IMR-90 (cell line): ENCODE measurements around the gene CAMTA1. TPM values are rescaled to one million over a fixed set of nuclear protein-coding genes. Genes with fewer than 3 reads are reported as not detected.

Experiments used
- ATAC-seq: fragments of 200-7000 bp; cut with Tn5 transposase; 2 replicates; pipeline ENCODE4 v1.9.1; 2020; ENCODE audit warnings: low read depth, mild to moderate bottlenecking, moderate library complexity
- BruUV-seq: library from RNA; stranded (reverse); fragments of 400-500 nt; replicated peaks from 2 replicates; lab custom pipeline; 2021; lab: Mats Ljungman, UMichigan
- CTCF ChIA-PET: fragments of 300-600 bp; formaldehyde crosslinking; extraction: SDS; loops from one replicate; lab custom pipeline; 2021; ENCODE audit warnings: antibody characterized with exemption; lab: Yijun Ruan, JAX
- POLR2A ChIA-PET: fragments of 300-600 bp; sonication (Branson Sonifier 250); formaldehyde crosslinking; loops from one replicate; lab custom pipeline; 2022; ENCODE audit warnings: antibody characterized with exemption; ENCODE audit not compliant: unreplicated experiment; lab: Charles Lee
- DNase-seq: peaks from one replicate; pipeline ENCODE4 v3.0.0; 2013
- H2AFZ ChIP-seq: replicated peaks from 2 replicates; pipeline ENCODE3; 2013; ENCODE audit warnings: low read length, mild to moderate bottlenecking; ENCODE audit not compliant: poor library complexity
- H2AK5ac ChIP-seq: 2 replicates; pipeline ENCODE4 v1.6.1; 2013; ENCODE audit warnings: low read depth, low read length, inconsistent platforms
- H2AK9ac ChIP-seq: replicated peaks from 2 replicates; pipeline ENCODE3; 2013; ENCODE audit warnings: mild to moderate bottlenecking, low read depth, low read length, moderate library complexity; ENCODE audit not compliant: poor library complexity
- H2BK120ac ChIP-seq: 2 replicates; pipeline ENCODE4 v1.6.1; 2013; ENCODE audit warnings: low read depth, low read length, inconsistent platforms
- H2BK15ac ChIP-seq: 3 replicates; pipeline ENCODE4 v1.6.1; 2013; ENCODE audit warnings: low read depth, low read length, inconsistent platforms
- H2BK20ac ChIP-seq: 2 replicates; pipeline ENCODE4 v1.6.1; 2013; ENCODE audit warnings: low read depth, mild to moderate bottlenecking, inconsistent platforms, low read length, moderate library complexity
- H2BK5ac ChIP-seq: 2 replicates; pipeline ENCODE4 v1.6.1; 2013; ENCODE audit warnings: mild to moderate bottlenecking, low read depth, low read length, inconsistent platforms; ENCODE audit not compliant: poor library complexity, severe bottlenecking
- H3K14ac ChIP-seq: replicated peaks from 2 replicates; pipeline ENCODE4 v1.6.1; 2013; ENCODE audit warnings: low read depth, low read length, inconsistent platforms
- H3K18ac ChIP-seq: 2 replicates; pipeline ENCODE4 v1.6.1; 2013; ENCODE audit warnings: low read depth, low read length, control low read depth
- H3K23ac ChIP-seq: 2 replicates; pipeline ENCODE4 v1.6.1; 2013; ENCODE audit warnings: low read depth, low read length, inconsistent platforms
- H3K27ac ChIP-seq: 2 replicates; pipeline ENCODE4 v1.5.1; 2013; ENCODE audit warnings: mild to moderate bottlenecking, control low read depth, low read length; ENCODE audit not compliant: insufficient read depth
- H3K27me3 ChIP-seq: 2 replicates; pipeline ENCODE4 v1.6.1; 2013; ENCODE audit warnings: low read length; ENCODE audit not compliant: control insufficient read depth, insufficient read depth
- H3K36me3 ChIP-seq: 2 replicates; pipeline ENCODE4 v1.6.1; 2013; ENCODE audit warnings: low read length, mixed read lengths; ENCODE audit not compliant: control insufficient read depth, insufficient read depth
- H3K4ac ChIP-seq: 2 replicates; pipeline ENCODE4 v1.6.1; 2013; ENCODE audit warnings: low read depth, low read length, inconsistent platforms
- H3K4me1 ChIP-seq: 2 replicates; pipeline ENCODE4 v1.6.1; 2013; ENCODE audit warnings: low read length, mixed read lengths; ENCODE audit not compliant: control insufficient read depth, insufficient read depth
- H3K4me2 ChIP-seq: 2 replicates; pipeline ENCODE4 v1.6.1; 2013; ENCODE audit warnings: low read depth, mild to moderate bottlenecking, control low read depth, low read length, moderate library complexity
- H3K4me3 ChIP-seq: 2 replicates; pipeline ENCODE4 v1.5.1; 2013; ENCODE audit warnings: low read depth, mild to moderate bottlenecking, control low read depth, low read length, moderate library complexity; ENCODE audit not compliant: insufficient read depth
- H3K56ac ChIP-seq: 2 replicates; pipeline ENCODE4 v1.6.1; 2013; ENCODE audit warnings: low read length, inconsistent platforms; ENCODE audit not compliant: insufficient read depth; ENCODE audit errors: extremely low read depth
- H3K79me1 ChIP-seq, 2 experiments: 2 replicates each; pipeline ENCODE4 v1.6.1; 2013; ENCODE audit warnings: low read length in 2 of 2, inconsistent platforms in 1 of 2, low read depth in 1 of 2
- H3K9ac ChIP-seq: 2 replicates; pipeline ENCODE4 v1.6.1; 2013; ENCODE audit warnings: low read depth, low read length, control low read depth
- H3K9me1 ChIP-seq: 2 replicates; pipeline ENCODE4 v1.6.1; 2013; ENCODE audit warnings: low read length, inconsistent platforms; ENCODE audit not compliant: insufficient read depth
- H3K9me3 ChIP-seq: 2 replicates; pipeline ENCODE4 v1.6.1; 2013; ENCODE audit warnings: low read length; ENCODE audit not compliant: control insufficient read depth, insufficient read depth
- H4K20me1 ChIP-seq: 2 replicates; pipeline ENCODE4 v1.6.1; 2013; ENCODE audit warnings: low read length, inconsistent platforms; ENCODE audit not compliant: insufficient read depth
- H4K5ac ChIP-seq: 2 replicates; pipeline ENCODE4 v1.6.1; 2013; ENCODE audit warnings: mild to moderate bottlenecking, low read depth, low read length, control low read depth
- H4K8ac ChIP-seq, 2 experiments: 2 replicates each; pipeline ENCODE4 v1.6.1; 2013; ENCODE audit warnings: low read depth in 2 of 2, low read length in 2 of 2, control low read depth in 1 of 2, inconsistent platforms in 1 of 2
- H4K91ac ChIP-seq: 2 replicates; pipeline ENCODE4 v1.6.1; 2013; ENCODE audit warnings: low read depth, low read length, inconsistent platforms; ENCODE audit not compliant: insufficient read depth
- BHLHE40 ChIP-seq: fragments of 150-350 bp; IDR thresholded peaks from 2 replicates; pipeline ENCODE4 v1.6.1; 2016; ENCODE audit warnings: mild to moderate bottlenecking, low read depth, low read length
- CEBPB ChIP-seq: IDR thresholded peaks from 2 replicates; pipeline ENCODE4 v1.6.1; 2012; ENCODE audit warnings: low read depth, low read length, improper control_type of control experiment
- CHD1 ChIP-seq: IDR thresholded peaks from 2 replicates; pipeline ENCODE4 v1.6.1; 2012; ENCODE audit warnings: low read depth, low read length, improper control_type of control experiment
- CTCF ChIP-seq: conservative IDR thresholded peaks from 2 replicates; pipeline ENCODE4 v1.5.1; 2012; ENCODE audit warnings: mild to moderate bottlenecking, low read depth, low read length, improper control_type of control experiment
- ELK1 ChIP-seq: fragments of 150-350 bp; IDR thresholded peaks from 2 replicates; pipeline ENCODE4 v1.6.1; 2016; ENCODE audit warnings: low read depth, mild to moderate bottlenecking, low read length, moderate library complexity, borderline replicate concordance
- FOS ChIP-seq: fragments of 150-350 bp; IDR thresholded peaks from 2 replicates; pipeline ENCODE4 v1.6.1; 2016; ENCODE audit warnings: low read depth, low read length
- MAFK ChIP-seq: IDR thresholded peaks from 2 replicates; pipeline ENCODE4 v1.6.1; 2012; ENCODE audit warnings: low read depth, low read length, improper control_type of control experiment
- MAZ ChIP-seq: IDR thresholded peaks from 2 replicates; pipeline ENCODE4 v1.6.1; 2012; ENCODE audit warnings: low read depth, mild to moderate bottlenecking, low read length, improper control_type of control experiment, moderate library complexity, borderline replicate concordance
- MXI1 ChIP-seq: IDR thresholded peaks from 2 replicates; pipeline ENCODE4 v1.6.1; 2012; ENCODE audit warnings: low read depth, mild to moderate bottlenecking, low read length, moderate library complexity, borderline replicate concordance
- NFE2L2 ChIP-seq: fragments of 150-350 bp; IDR thresholded peaks from 2 replicates; pipeline ENCODE4 v1.6.1; 2016; ENCODE audit warnings: low read depth, mild to moderate bottlenecking, low read length
- POLR2A ChIP-seq: IDR thresholded peaks from 2 replicates; pipeline ENCODE4 v1.6.1; 2012; ENCODE audit warnings: mild to moderate bottlenecking, low read depth, low read length
- RAD21 ChIP-seq: IDR thresholded peaks from 2 replicates; pipeline ENCODE4 v1.6.1; 2012; ENCODE audit warnings: low read length, improper control_type of control experiment
- RCOR1 ChIP-seq: IDR thresholded peaks from 2 replicates; pipeline ENCODE4 v1.6.1; 2012; ENCODE audit warnings: mild to moderate bottlenecking, low read length, improper control_type of control experiment; ENCODE audit not compliant: insufficient replicate concordance
- RFX5 ChIP-seq: IDR thresholded peaks from 2 replicates; pipeline ENCODE4 v1.8.0; 2012; ENCODE audit warnings: low read depth, mild to moderate bottlenecking, low read length, moderate library complexity
- SMC3 ChIP-seq: fragments of 150-350 bp; IDR thresholded peaks from 2 replicates; pipeline ENCODE4 v1.6.1; 2016; ENCODE audit warnings: low read depth, mild to moderate bottlenecking, antibody characterized with exemption, low read length, moderate library complexity
- WGBS, 2 experiments: methylation state at CpG; one replicate each; pipeline versions ENCODE4 v1.1.5 to v1.1.7; 2013; ENCODE audit warnings: missing lambda C conversion rate in 2 of 2; ENCODE audit not compliant: insufficient read length in 1 of 2; ENCODE audit errors: extremely low coverage in 2 of 2; 5-methylcytosine and 5-hydroxymethylcytosine counted together
- dilution Hi-C: fragments of 300-500 bp; cut with HindIII; formaldehyde crosslinking; loops from one replicate; pipeline ENCODE4 v1.14.3; 2018; ENCODE audit warnings: low sequenced_read_pairs; ENCODE audit not compliant: unreplicated experiment
- in situ Hi-C: fragments of 300-500 bp; cut with MboI; formaldehyde crosslinking; loops from 3 replicates; pipeline ENCODE4 v1.14.3; 2019; ENCODE audit warnings: low sequenced_read_pairs, inconsistent platforms, mixed read lengths
- intact Hi-C: fragments of 100-400 bp; cut with micrococcal nuclease; formaldehyde crosslinking; loops from 2 replicates; pipeline ENCODE4 v1.10.0; 2022
- polyA plus RNA-seq, 3 experiments: library from polyadenylated mRNA; depleted of rRNA; stranded (reverse); fragments of >200 nt; gene quantifications; 2 replicates each; pipeline ENCODE4 v1.2.3, GENCODE V29; 2012; ENCODE audit warnings: low replicate concordance in 1 of 3
- total RNA-seq: library from RNA; depleted of rRNA; stranded (reverse); fragments of >200 nt; gene quantifications from 2 replicates; pipeline ENCODE4 v1.2.3, GENCODE V29; 2012

Gene CAMTA1
- total and polyA plus RNA-seq, 2 of the 4 experiments (the other 2 are of a cell fraction) = 35.5 to 74.3 TPM

GRCh38 chr1:7050751-7051665, 265.8 kb downstream of the CAMTA1 start:
- no peak overlapping the region for H2AK9ac ChIP-seq
- TF ChIP-seq ELK1 = no peak
- no peak for TF ChIP-seq MAZ
- TF ChIP-seq NFE2L2 = no peak
- no peak for TF ChIP-seq CEBPB
- no peak for TF ChIP-seq MXI1
- no peak for TF ChIP-seq SMC3
- TF ChIP-seq POLR2A = no peak
- TF ChIP-seq MAFK = no peak
- TF ChIP-seq BHLHE40 = no peak
- no peak for TF ChIP-seq FOS
- no peak for TF ChIP-seq CTCF
- no peak for TF ChIP-seq RFX5
- TF ChIP-seq RAD21 = no peak
- no peak for TF ChIP-seq RCOR1
- no peak for TF ChIP-seq CHD1
- H3K4ac ChIP-seq = no peak overlapping the region
- H2BK20ac ChIP-seq = no peak overlapping the region
- H3K4me2 ChIP-seq = no peak overlapping the region
- H3K14ac ChIP-seq = no peak overlapping the region
- ChIA-PET CTCF (no interaction called here), POLR2A (no interaction called here)
- H2BK5ac ChIP-seq = no peak overlapping the region
- H3K79me1 ChIP-seq = no peaks in the 10 kb centered on the region
- DNase-seq (no peak), ATAC-seq (no peak)
- no peak overlapping the region for H3K18ac ChIP-seq
- H2BK15ac ChIP-seq = no peak overlapping the region
- H3K9me1 ChIP-seq = no peaks in the 10 kb centered on the region
- peaks cover 28% of the 10 kb centered on the region for H3K27me3 ChIP-seq
- no peak overlapping the region for H4K5ac ChIP-seq
- H3K9ac ChIP-seq = no peak overlapping the region
- H2AFZ ChIP-seq = no peak overlapping the region
- H3K9me3 ChIP-seq = peaks cover 2% of the 10 kb centered on the region
- dilution Hi-C loops = no loop called here
- no peak overlapping the region for H2BK120ac ChIP-seq
- no peak overlapping the region for H3K56ac ChIP-seq
- H4K20me1 ChIP-seq = no peaks in the 10 kb centered on the region
- no peak overlapping the region for H3K27ac ChIP-seq
- intact Hi-C loops = no loop called here
- no peak overlapping the region for H4K8ac ChIP-seq
- H3K4me3 ChIP-seq = no peak overlapping the region
- H2AK5ac ChIP-seq = no peak overlapping the region
- WGBS, 2 experiments = 50% methylated on average over 20 of the region's 32 CpGs; no CpG with 5 or more reads in 1 of the 2 experiments
- no peaks in the 10 kb centered on the region for H3K4me1 ChIP-seq
- in situ Hi-C loops = no loop called here
- no peak overlapping the region for H3K23ac ChIP-seq
- no peaks in the 10 kb centered on the region for H3K36me3 ChIP-seq
- BruUV-seq = no TSS peak
- H4K91ac ChIP-seq = no peak overlapping the region
